ENCODE data around the gene GMPR. TPM values are rescaled to one million over a fixed set of nuclear protein-coding genes. Genes with fewer than 3 reads are reported as not detected.

Gene GMPR
- total and polyA plus RNA-seq, 2 donors (not counting 3 experiments of a cell fraction or from before 2014, with no cell fraction given), result 36.3 to 64.0 TPM

GRCh38 chr6:16244446-16244845 is 6.1 kb downstream of the GMPR start:
- FAIRE-seq (no peak), DNase-seq (ENCODE audit: low read depth, low spot score) (no peak)
- peaks cover 7% of the 10 kb centered on the region in 2 experiments for H3K36me3 ChIP-seq (ENCODE audit: control insufficient read depth in 2 of 2, extremely low read depth in 1 of 2, insufficient read depth in 2 of 2, low read length in 2 of 2)
- no peaks in the 10 kb centered on the region for H4K20me1 ChIP-seq (replicated peaks; ENCODE audit: control insufficient read depth, extremely low read depth, insufficient read depth, low read length)
- H2AFZ ChIP-seq (ENCODE audit: low read depth, low read length), result no peak overlapping the region
- no peaks in the 10 kb centered on the region for H3K27me3 ChIP-seq (ENCODE audit: control insufficient read depth in 2 of 2, insufficient read depth in 2 of 2, low read length in 2 of 2)
- H3K4me1 ChIP-seq (ENCODE audit: control insufficient read depth, extremely low read depth, insufficient read depth, low read length), result peaks cover 11% of the 10 kb centered on the region
- H3K27ac ChIP-seq (ENCODE audit: insufficient read depth, low read depth, low read length), result no peak overlapping the region
- H3K9me3 ChIP-seq (replicated peaks; ENCODE audit: control insufficient read depth, insufficient read depth, low read length), result no peaks in the 10 kb centered on the region
- dilution Hi-C loops (cut with MboI; ENCODE audit: extremely low pct_ligation_motif_present, low sequenced_read_pairs), result no loop called here
- CTCF ChIA-PET, result interaction anchor here (1.0 kb wide), 1 partner anchor 519 kb away, joined by 3 read pairs; no protein-coding TSS in a partner anchor
- no peaks in the 10 kb centered on the region for H3K9me1 ChIP-seq (replicated peaks; ENCODE audit: control insufficient read depth, extremely low read depth, insufficient read depth, low read length)
- no peaks in the 10 kb centered on the region for H3K79me2 ChIP-seq (ENCODE audit: control insufficient read depth, insufficient read depth, low read length)
- no peak overlapping the region for H3K9ac ChIP-seq (replicated peaks; ENCODE audit: extremely low read depth, insufficient read depth, low read length)
- H3K4me2 ChIP-seq (ENCODE audit: insufficient read depth, low read length), result no peak overlapping the region
- no TSS peak for BruUV-seq (replicated peaks)
- intact Hi-C loops (cut with micrococcal nuclease), result no loop called here
- POLR2A ChIA-PET, result no interaction called here
- TF ChIP-seq POLR2AphosphoS5 (IDR thresholded peaks at IDR 0.05; ENCODE audit: insufficient read depth, low read depth, low read length) (no peak), FOS (IDR thresholded peaks at IDR 0.05; ENCODE audit: borderline replicate concordance, insufficient read depth, low read length) (no peak), EZH2 (IDR thresholded peaks at IDR 0.05; ENCODE audit: borderline replicate concordance, low read depth, low read length, severe bottlenecking) (no peak), GATA2 (IDR thresholded peaks at IDR 0.05; ENCODE audit: insufficient read depth, insufficient read length, low read depth, low read length) (no peak), JUN (IDR thresholded peaks at IDR 0.05; ENCODE audit: borderline replicate concordance, insufficient read depth, insufficient read length, low read depth) (no peak), POLR2A (IDR thresholded peaks at IDR 0.05; ENCODE audit: low read depth, low read length) (no peak), MYC (IDR thresholded peaks at IDR 0.05; ENCODE audit: low read depth, low read length) (no peak), MAX (IDR thresholded peaks at IDR 0.05; ENCODE audit: insufficient read depth, insufficient read length) (no peak)
- TF ChIP-seq, protein P1, sequence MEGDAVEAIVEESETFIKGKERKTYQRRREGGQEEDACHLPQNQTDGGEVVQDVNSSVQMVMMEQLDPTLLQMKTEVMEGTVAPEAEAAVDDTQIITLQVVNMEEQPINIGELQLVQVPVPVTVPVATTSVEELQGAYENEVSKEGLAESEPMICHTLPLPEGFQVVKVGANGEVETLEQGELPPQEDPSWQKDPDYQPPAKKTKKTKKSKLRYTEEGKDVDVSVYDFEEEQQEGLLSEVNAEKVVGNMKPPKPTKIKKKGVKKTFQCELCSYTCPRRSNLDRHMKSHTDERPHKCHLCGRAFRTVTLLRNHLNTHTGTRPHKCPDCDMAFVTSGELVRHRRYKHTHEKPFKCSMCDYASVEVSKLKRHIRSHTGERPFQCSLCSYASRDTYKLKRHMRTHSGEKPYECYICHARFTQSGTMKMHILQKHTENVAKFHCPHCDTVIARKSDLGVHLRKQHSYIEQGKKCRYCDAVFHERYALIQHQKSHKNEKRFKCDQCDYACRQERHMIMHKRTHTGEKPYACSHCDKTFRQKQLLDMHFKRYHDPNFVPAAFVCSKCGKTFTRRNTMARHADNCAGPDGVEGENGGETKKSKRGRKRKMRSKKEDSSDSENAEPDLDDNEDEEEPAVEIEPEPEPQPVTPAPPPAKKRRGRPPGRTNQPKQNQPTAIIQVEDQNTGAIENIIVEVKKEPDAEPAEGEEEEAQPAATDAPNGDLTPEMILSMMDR (IDR thresholded peaks at IDR 0.05; ENCODE audit: extremely low read depth in 1 of 2, insufficient read depth in 1 of 2, low read depth in 1 of 2, low read length in 2 of 2), result no peak
- H3K4me3 ChIP-seq (replicated peaks in 1 of 3; ENCODE audit: insufficient read depth in 1 of 3, low read depth in 1 of 3, low read length in 3 of 3), result no peak overlapping the region

All from endothelial cell of umbilical vein (primary cell).